Dermis microvascular lymphatic vessel endothelial cell (primary cell): ENCODE measurements around the gene ADAM22. TPM values are rescaled to one million over a fixed set of nuclear protein-coding genes. Genes with fewer than 3 reads are reported as not detected.

Source experiments
- DNase-seq, 2 donors: peaks; one replicate each; pipeline versions ENCODE4 v3.0.0 to v3.0.0-alpha.2; 2010; ENCODE audit warnings: low read depth in 2 of 2
- total RNA-seq: library from RNA; depleted of rRNA; stranded (reverse); fragments of >200 nt; gene quantifications from 2 replicates; pipeline ENCODE4 v1.2.1, GENCODE V29; 2014

Gene ADAM22
- total RNA-seq, 1 donor from 2014 or later = 0.26 TPM

DNA sequence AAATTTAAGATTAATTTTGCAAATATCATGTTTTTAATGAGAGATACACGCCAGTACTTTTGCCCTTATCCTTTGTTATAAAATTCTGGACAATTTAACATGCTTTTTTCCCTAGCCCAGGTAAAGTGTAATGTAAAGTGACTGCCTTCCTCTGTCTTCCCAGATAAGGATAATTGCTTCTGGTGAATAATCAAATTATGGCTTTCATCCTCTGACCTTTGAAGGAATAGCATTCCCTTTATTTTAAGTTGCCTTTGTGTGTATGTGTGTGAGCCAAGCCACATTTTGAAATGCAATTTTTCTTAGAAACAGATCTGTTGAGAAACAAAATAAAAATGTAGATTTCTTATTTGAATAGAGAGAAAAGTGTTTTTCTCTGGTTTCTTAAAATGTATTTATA lies 107.5 kb downstream of the ADAM22 start:
- no peak for DNase-seq

DNA sequence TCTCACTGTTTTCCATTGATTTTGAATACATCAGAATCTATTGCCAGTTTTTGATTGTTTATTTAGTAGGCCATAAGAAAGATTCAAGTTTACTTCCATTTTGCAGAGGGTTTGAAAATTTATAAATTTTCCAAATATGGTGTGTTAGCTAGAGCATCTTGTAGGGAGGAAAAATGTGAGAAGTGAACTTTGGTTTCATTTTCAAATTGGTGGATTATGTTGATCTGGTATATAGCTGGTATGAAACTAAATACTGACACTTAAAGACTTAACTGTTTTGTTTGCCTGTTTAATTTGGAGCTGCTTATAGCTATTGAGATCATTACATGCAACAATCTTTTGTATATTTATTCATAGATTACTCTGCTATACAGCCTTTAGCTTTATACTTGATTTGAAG lies 108.1 kb downstream of the ADAM22 start:
- DNase-seq = no peak

DNA sequence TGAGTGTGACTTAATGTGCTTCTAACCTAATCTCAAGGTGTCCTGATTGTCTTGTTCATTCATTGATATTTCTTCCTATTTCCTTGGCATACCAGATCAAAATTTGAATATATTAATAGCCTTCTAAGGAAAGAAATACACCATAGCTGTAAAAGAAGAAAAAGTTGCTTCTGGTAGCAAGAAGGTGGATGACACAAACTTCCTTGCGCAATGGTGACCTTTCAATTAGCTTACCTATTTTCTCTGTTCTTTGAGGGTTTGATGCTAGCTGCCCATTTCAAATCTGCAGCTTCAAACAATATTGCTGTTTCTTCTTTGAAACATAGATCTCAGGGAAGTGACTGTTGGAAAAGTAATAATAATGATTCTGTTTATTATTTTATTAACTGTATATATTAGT lies 108.8 kb downstream of the ADAM22 start:
- DNase-seq = no peak

DNA sequence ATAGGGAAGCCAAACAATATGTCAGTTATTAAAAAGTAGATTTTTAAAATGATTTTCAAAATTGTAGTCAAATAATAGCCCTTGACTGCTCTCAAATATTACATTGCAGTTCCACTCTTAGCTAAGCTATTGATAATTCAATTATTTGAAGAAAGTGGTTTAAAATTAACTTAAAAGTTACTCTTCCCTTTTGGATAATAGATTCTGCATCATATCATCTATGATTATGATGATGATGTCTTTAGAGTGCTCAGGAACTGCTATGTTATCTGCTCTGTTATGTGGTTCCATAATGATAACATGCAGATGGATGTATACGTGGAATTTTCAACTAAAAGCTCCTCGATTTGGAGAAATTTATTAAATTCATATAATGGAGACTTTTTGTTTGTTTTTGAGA lies 110.0 kb downstream of the ADAM22 start:
- no peak for DNase-seq

DNA sequence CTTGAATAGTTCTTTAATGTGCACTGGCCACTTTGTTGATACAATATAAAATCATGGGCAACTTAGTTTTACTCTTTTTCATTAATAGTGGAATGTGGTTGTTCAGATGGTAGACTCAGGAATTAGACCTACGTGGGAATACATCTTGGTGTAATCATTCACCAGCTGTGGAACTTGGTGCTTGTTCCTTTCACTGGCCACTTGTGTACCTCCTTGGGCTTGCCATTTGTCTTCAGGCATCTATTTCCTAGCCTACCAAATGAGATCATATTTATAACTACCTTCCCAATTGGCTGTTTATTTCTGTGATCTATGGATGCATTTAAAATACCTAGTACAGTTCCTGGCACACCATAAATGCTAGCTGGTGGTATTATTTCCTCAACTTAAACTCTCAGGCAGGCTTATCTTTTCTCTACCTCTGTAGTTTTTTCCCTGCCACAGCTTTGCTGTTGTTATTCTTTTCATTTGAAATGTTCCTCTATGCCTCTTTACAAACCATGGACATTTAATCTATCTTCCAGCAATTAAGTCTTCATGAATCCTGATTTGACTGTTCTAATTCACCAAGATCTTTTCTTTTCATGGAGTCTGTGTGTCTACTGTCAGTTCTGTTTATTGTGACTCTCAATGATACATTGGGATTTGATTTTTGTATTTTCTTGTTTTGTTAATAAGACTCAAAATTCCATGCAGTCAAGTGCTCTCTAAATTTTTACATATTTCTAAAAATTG lies 113.0 kb downstream of the ADAM22 start:
- no peak for DNase-seq

DNA sequence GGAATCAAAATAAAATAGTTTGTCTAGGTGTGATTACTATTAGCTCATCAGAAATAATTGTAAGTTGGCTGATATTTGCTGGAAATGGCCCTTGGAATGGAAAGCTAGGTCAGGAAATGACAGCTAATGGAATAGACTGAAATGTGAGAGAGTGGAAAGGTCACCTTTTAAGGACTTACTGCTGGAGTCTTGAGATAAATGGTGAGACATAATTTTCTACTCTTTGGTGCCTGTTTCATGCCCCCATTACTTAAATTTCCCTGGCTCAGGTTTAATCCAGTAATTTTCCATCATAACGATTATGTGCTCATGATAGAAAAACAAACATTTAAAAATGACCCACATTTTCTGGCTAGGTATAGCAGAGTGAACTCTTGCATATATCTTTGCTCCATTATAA lies 123.6 kb downstream of the ADAM22 start:
- no peak for DNase-seq

DNA sequence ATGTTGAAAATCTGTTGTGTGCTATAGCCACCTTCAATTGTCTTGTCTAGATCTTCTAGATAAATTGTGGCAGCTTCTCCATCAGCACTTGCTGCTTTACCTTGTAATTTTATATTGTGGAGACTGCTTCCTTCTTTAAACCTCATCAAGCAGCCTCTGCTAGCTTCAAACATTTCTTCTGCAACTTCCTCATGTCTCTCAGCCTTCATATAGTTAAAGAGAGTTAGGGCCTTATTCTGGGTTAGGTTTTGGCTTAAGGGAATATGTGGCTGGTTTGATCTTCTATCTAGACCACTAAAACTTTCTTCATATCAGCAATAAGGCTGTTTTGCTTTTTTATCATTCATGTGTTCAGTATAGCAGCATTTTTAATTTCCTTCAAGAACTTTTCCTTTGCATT lies 128.2 kb downstream of the ADAM22 start:
- no peak for DNase-seq

DNA sequence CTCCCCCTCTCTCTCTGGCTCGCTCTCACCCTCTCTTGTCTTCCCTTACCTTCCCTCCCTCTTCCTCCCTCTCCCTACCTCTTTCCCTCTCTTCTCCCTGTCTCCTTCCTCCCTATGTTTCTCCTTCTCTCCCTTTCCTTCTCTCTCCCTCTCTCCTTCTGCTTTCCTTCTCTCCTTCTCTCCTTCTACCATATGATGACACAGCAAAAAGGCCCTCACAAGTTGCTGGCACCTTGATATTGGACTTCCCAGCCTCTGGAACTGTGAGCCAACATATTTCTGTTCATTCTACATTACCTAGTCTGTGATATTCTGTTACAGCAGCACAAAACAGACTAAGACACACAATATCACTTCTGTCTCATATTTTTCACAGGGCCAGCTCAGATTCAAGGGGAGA lies 135.0 kb downstream of the ADAM22 start:
- DNase-seq = no peak

DNA sequence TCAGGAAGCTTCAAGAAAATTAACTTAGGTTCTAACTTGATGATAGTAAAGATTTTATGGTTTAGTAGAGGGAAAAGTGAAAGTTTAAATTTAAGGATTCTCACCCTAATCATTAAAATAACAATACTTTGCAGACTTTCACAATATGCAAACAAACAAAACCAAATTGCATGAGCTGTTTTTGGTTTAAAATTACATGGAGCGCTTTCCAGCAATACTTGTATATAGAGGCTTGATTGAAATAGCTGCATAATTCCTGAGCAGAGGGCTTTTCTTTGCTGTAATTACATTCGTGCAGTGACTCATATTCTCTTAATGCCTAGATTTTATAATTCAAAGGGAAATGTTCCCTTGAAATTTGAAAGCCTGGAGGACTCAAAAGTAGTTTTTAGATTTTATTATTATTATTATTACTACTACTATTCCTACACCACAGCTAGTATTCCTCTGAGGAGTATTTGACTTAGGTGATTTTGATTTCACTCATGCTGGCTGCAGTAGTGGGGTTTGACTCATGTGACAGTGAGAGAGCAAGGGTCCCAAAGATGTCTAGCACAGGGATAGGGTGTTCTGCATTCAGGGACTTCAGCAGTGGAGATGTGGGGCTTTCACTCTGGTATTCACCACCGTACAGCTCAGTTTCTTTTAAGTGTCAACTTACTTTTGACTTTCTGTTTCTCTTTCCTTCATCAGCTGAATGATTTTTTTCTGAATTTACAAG lies 138.1 kb downstream of the ADAM22 start:
- no peak for DNase-seq

DNA sequence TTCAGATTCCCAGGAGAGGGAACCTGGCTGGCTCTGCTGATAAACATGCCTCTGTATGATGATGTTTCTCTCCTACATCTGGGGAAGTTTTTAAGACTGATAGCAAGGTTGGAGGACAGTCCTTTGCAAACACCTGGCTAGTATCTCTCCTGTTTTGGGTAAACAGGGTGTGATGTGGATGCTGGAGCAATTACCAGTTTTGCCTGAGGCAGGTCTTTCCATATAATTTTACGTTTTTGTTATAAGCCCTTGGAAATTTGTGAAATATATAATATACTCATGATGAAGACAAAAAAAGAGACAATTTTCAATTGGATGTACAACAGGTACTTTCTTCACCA lies 138.6 kb downstream of the ADAM22 start:
- DNase-seq = no peak

DNA sequence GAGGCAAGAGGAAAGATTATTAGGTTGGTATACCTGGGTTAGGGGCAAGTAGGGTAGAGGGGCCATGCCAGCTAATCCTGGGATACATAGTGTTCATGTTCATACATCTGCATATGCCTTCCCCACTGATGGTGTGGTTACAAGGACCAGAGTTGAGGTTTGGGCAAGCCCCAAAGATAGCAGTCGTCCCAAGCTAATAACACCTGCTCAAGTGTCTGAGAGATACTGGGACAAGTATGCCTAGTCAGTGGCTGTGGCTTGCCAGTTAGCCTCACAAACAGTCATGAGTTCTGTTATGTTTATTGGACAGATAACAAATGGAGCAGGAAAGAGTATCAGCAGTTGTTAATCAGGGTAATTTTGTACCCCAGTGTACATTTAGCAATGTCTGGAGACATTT lies 139.6 kb downstream of the ADAM22 start:
- no peak for DNase-seq

DNA sequence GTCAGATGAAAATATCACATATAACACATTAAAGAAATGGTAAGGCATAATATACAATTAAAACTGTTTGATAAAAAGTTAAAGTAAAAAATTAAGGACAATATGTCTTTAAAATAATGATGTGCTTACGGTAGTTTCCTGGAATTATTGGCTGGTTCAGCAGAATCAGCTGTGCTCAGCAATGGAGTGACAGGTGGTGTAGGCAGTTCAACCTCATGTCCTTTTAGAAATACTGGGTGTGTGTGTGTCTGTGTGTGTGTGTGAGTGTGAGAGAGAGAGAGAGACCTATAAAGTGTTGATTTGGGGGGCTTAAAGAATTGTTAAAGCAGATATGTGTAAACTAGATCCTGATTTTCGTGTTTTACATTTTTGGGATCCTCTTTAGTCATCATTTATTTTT lies 141.2 kb downstream of the ADAM22 start:
- no peak for DNase-seq

DNA sequence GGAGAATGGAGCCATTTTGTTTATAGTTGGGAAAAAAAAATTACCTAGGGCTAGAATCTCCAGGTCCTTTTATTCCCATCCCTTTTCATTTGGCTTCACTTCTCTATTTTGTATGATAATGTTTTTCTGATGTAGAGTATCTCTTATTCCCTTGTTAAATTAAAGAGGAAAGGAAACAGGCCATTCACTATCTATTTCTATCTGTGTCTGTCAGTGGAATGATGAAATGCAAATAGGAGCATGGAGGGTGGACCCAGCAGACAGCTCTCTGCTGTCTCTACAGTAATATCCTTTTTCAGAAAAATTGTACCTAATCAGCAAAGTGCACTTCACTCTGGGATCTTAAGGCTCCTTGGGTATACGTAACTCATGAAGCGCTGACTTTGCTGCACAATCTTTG lies 149.8 kb downstream of the ADAM22 start:
- DNase-seq = no peak

DNA sequence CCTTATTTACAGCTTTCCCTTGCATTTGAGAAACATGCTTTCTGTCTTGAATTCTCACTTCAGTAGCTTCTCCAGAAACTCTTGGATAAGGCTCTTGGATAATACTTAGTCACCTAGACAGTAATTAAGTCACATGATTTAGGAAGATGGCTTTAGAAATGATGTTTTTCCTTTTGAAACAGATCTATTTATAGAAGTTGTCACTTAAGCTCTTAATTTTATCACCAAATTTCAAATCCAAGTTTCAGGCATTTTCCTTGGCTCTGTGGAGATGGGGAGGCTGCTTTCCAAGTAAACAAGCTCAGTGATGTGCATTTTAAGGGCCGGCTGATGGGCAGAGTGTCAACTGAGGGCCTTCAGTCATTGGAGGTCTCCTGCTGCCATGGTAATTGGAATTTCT lies 155.5 kb downstream of the ADAM22 start:
- no peak for DNase-seq

DNA sequence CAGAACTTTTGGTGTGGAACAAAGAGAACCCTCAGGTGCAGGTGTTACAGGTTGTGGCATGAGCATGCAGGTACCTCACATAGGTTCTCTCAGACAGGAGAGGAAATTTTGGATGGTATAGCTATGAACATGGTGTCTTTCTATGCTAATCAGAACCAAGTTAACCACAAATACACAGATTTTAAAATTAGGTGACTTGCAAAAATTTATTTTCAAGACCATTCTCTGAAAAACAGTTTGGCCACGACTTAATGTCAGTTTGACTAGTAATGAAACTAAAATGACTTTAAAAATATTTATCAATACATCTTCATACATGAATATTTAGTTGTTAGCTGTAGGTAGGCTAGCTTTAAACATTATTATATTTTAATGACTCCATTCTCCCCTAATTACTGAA lies 156.2 kb downstream of the ADAM22 start:
- DNase-seq = no peak

DNA sequence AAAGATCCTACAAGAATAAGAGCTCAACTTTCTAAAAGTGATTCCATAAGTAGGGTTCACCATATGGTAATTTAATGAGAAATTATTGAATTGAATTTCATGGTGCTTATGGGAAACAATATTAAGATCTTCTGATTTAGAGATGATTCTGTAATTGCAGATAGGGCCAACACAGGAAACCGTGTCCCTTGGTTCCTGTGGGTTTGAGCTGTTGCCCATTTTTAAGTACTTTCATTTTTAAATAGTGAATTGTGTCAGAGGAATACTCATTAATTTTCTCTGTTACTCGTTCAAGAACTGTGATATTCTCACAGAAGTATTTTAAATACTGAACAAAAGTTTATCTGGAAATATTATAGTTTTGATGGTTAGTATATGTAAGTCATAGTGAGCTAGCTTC lies 156.6 kb downstream of the ADAM22 start:
- no peak for DNase-seq

DNA sequence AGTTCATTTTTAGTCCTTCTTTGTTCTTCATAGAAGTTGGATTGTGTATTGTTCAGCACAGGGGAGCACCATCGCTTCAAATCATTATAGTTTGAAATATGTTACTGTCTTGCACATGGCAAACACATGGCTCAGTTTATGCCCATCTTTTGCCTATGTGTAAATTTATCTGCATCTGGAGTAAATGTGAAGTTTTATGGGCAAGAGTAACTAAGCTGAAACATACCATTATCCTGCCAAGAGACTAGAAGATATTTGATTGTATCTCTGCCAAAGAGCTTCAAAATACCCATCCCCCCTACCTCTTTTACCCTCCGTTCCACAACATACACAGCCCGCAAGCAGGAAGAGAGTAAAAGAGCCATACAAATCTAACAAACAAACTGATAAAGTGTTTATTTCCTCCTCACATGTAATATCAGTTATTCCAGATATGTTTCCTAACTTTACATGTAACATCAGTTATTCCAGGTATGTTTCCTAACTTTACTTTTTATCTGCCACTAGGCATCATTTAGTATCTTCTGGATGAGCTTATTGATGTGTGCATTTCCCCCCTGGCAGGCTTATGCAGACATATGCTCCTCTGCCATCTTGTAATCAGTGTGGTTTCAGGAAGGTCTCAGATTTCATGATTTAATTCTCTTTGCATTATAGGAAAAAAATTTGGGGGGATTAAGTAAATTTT lies 158.1 kb downstream of the ADAM22 start:
- DNase-seq = no peak

DNA sequence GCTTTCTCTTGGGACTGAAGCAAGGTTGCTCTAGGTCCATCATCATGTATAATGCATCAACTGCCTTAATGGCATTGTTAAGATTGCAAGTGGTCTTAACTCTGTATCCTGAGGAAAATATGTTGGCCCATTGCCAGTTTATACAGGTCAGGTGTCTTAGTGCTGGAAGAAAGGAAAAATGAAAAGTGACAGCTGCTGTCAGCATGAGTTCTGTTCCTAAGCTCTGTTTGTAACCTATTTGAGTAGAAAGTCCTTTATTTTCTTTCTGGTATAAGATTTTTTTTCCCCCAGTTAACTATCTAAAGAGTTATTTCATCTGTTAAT lies 158.6 kb downstream of the ADAM22 start:
- DNase-seq = no peak

DNA sequence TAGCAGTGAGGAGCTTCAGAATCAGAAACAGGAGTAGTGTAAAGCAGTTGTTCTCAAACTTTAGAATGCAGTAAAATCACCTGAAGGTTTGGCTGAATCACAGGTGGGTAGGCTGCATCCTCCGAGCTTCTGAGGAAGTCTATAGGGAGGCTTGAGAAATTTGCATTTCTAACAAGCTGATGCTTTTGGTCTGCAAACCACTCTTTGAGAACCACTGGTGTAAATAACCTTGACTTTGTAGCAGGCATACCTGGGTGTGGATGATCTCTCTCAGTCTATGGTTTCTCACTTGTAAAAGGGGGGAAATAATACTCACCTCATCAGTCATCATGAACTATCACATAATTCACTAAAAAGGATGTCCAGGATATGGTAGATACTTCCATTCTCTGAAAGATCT lies 167.7 kb downstream of the ADAM22 start:
- no peak for DNase-seq

DNA sequence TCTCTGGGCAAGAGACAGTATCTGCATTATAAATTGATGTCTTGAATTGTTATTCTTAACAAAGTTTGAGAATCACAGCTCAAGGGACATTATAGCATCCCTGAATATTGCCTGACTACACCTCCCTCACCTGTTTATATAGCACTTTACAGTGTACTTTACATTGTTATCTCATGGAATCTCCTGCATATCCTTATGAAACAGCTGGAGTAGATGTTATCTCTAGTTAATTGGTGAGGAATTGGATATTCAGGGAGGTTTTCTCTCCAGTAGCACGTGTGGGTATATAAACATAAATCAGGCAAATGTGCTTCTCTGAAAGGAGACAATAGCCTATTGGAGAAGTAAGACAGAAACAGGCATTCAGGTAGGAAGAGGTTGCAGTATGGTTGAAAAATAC lies 168.6 kb downstream of the ADAM22 start:
- no peak for DNase-seq

DNA sequence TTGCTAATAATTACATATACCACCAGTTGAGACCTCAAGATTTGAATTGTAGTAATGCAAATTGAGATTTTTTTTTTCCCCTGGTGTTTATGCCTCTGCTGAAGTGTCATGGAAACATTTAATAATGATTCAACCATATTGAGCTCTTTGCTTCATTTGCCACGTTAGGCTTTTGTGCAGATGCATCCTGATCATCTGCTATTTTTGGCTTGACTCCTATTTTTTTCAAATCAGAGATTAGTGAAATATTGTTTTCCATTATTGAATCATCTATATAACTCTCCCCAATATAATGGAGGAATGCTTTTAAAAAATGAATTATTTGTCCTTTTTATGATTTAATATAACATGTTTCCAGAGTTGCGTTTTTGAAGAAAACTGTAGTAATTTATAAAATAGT lies 170.7 kb downstream of the ADAM22 start:
- peak; percentile 90 to 95 for DNase-seq

DNA sequence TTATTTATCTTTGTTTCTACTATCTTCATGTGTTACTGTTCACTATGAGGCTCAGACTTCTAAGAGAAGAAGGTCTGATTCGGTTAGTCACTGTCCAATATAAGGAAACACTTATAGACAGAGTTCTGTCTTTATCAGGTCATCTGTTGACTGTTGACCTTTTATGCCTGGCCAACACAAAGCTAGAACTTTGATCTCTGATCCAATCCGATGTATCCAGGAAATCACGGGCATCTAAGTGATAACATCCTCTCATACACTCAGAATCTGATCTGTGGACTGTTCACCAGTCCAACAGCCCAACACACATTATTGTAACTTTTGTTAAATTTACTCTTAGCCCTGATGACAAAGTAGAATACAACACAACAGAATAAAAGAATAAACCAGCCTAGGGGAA lies 171.2 kb downstream of the ADAM22 start:
- DNase-seq = peak; percentile 70 to 74

DNA sequence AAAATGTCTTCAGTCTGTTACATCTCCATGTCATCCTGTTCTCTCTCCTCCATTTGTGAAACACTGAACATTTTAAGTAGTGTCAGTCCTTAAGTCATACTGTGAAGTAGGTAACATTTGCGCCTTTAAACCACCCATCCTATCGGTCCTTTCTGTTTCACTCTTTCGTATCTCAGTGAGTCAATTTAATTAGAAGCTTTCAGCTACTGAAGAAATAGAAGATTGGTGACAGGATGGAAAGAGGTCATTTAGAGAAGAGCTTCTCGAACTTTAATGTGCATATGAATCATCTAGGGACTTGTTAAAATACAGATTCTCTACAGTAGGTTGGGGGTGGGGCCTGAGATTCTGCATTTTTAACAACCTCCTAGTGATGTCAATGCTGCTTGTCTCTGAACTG lies 172.4 kb downstream of the ADAM22 start:
- DNase-seq = no peak
